SK-N-SH (cell line): ENCODE data around the gene GALNS. TPM values are rescaled to one million over a fixed set of nuclear protein-coding genes. Genes with fewer than 3 reads are reported as not detected.

Experiments
- CTCF ChIA-PET: fragments of 300-600, 350-600 bp; formaldehyde crosslinking; extraction: SDS; loops from one replicate; lab custom pipeline; 2021; lab: Yijun Ruan, JAX
- POLR2A ChIA-PET: fragments of 350-600 bp; sonication (Branson Sonifier 250); formaldehyde crosslinking; extraction: SDS; loops from one replicate; lab custom pipeline; 2020; ENCODE audit warnings: antibody characterized with exemption, inconsistent platforms; lab: Yijun Ruan, JAX
- DNase-seq: peaks from one replicate; pipeline ENCODE4 v3.0.0; 2012
- H2AFZ ChIP-seq: fragments of 200-600 bp; sonication (generic); 2 replicates; pipeline ENCODE4 v1.8.1; 2016; ENCODE audit warnings: antibody characterized with exemption, mild to moderate bottlenecking, low read depth
- H3F3A ChIP-seq: fragments of 200-600 bp; sonication (generic); replicated peaks from 2 replicates; pipeline ENCODE3; 2016; ENCODE audit warnings: antibody characterized with exemption, mild to moderate bottlenecking; ENCODE audit not compliant: insufficient read depth
- H3K27ac ChIP-seq, 2 experiments: fragments of 200-500 bp in 1 of 2; fragments of 200-600 bp in 1 of 2; sonication (Bioruptor generic) in 1 of 2; sonication (generic), shearing (Covaris generic) in 1 of 2; 2 replicates each; pipeline versions ENCODE4 v1.5.1 to v1.6.1; 2014 to 2016; ENCODE audit warnings: low read depth in 2 of 2, inconsistent platforms in 1 of 2, low read length in 1 of 2, mild to moderate bottlenecking in 1 of 2, mixed read lengths in 1 of 2
- H3K27me3 ChIP-seq: fragments of 200-600 bp; sonication (generic), shearing (Covaris generic); 2 replicates; pipeline ENCODE4 v1.6.1; 2016; ENCODE audit warnings: mixed run types; ENCODE audit not compliant: insufficient read depth
- H3K36me3 ChIP-seq, 2 experiments: fragments of 200-500 bp in 1 of 2; fragments of 200-600 bp in 1 of 2; sonication (Bioruptor generic) in 1 of 2; sonication (generic) in 1 of 2; replicated peaks in 1 of 2; 2 replicates each; pipeline versions ENCODE3 to v1.5.1; 2014 to 2016; ENCODE audit warnings: low read length in 1 of 2, mild to moderate bottlenecking in 1 of 2; ENCODE audit not compliant: insufficient read depth in 2 of 2, control insufficient read depth in 1 of 2
- H3K4me1 ChIP-seq, 2 experiments: fragments of 200-500 bp in 1 of 2; fragments of 200-600 bp in 1 of 2; sonication (Bioruptor generic) in 1 of 2; sonication (generic), shearing (Covaris generic) in 1 of 2; 2 replicates each; pipeline versions ENCODE4 v1.5.1 to v1.6.1; 2014 to 2016; ENCODE audit warnings: low read depth in 1 of 2, low read length in 1 of 2, mixed run types in 1 of 2; ENCODE audit not compliant: insufficient read depth in 2 of 2, control insufficient read depth in 1 of 2
- H3K4me2 ChIP-seq: fragments of 200-600 bp; sonication (generic), shearing (Covaris generic); 2 replicates; pipeline ENCODE4 v1.6.1; 2017; ENCODE audit warnings: mixed run types
- H3K4me3 ChIP-seq, 2 experiments: fragments of 200-500 bp in 1 of 2; fragments of 200-600 bp in 1 of 2; sonication (Bioruptor generic) in 1 of 2; sonication (generic), shearing (Covaris generic) in 1 of 2; 2 replicates each; pipeline versions ENCODE4 v1.5.1 to v1.8.1; 2014 to 2016; ENCODE audit warnings: low read depth in 2 of 2, inconsistent platforms in 1 of 2, low read length in 1 of 2, mild to moderate bottlenecking in 1 of 2, mixed read lengths in 1 of 2, moderate library complexity in 1 of 2
- H3K79me2 ChIP-seq: fragments of 200-600 bp; sonication (generic); 2 replicates; pipeline ENCODE4 v1.8.1; 2017; ENCODE audit warnings: mild to moderate bottlenecking; ENCODE audit not compliant: insufficient read depth
- H3K9ac ChIP-seq: fragments of 200-600 bp; sonication (generic); 2 replicates; pipeline ENCODE4 v1.6.1; 2017; ENCODE audit warnings: mixed run types
- H3K9me2 ChIP-seq: fragments of 200-600 bp; sonication (generic); 2 replicates; pipeline ENCODE4 v1.6.1; 2017; ENCODE audit warnings: mixed run types
- H3K9me3 ChIP-seq: fragments of 200-600 bp; sonication (generic); 2 replicates; pipeline ENCODE4 v1.6.1; 2017; ENCODE audit warnings: mixed run types, mild to moderate bottlenecking, moderate library complexity
- H4K20me1 ChIP-seq: fragments of 200-600 bp; sonication (generic); 2 replicates; pipeline ENCODE4 v1.6.1; 2017; ENCODE audit warnings: mild to moderate bottlenecking, mixed run types; ENCODE audit not compliant: insufficient read depth
- CHD2 ChIP-seq: fragments of 150-350 bp; IDR thresholded peaks from 2 replicates; pipeline ENCODE4 v1.6.1; 2018; ENCODE audit warnings: low read length; ENCODE audit not compliant: partially characterized antibody
- ELF1 ChIP-seq: IDR thresholded peaks from 2 replicates; pipeline ENCODE4 v1.4.0; 2012
- EP300 ChIP-seq, 2 experiments: IDR thresholded peaks; 2 replicates each; pipeline versions ENCODE4 v1.4.0 to v1.6.1; 2012; ENCODE audit warnings: borderline replicate concordance in 1 of 2, low read depth in 1 of 2, low read length in 1 of 2
- FOSL2 ChIP-seq: IDR thresholded peaks from 2 replicates; pipeline ENCODE4 v1.4.0; 2012; ENCODE audit warnings: low read depth, mild to moderate bottlenecking, moderate library complexity, borderline replicate concordance
- MAX ChIP-seq: IDR thresholded peaks from 2 replicates; pipeline ENCODE4 v1.4.0; 2012; ENCODE audit warnings: low read depth
- POLR2AphosphoS5 ChIP-seq: IDR thresholded peaks from 2 replicates; pipeline ENCODE4 v1.6.1; 2012; ENCODE audit warnings: low read depth, low read length
- REST ChIP-seq: IDR thresholded peaks from 2 replicates; pipeline ENCODE4 v1.6.1; 2012; ENCODE audit warnings: mild to moderate bottlenecking, low read depth, low read length, moderate library complexity
- SMC3 ChIP-seq: IDR thresholded peaks from 2 replicates; pipeline ENCODE4 v1.6.1; 2012; ENCODE audit warnings: low read depth, low read length, improper control_type of control experiment
- TAF1 ChIP-seq: IDR thresholded peaks from 2 replicates; pipeline ENCODE4 v1.6.1; 2012; ENCODE audit warnings: low read depth, mild to moderate bottlenecking, low read length, moderate library complexity, borderline replicate concordance
- whole genome bisulfite sequencing: methylation state at CpG from one replicate; pipeline ENCODE4 v1.1.6; 2017; ENCODE audit warnings: low lambda C conversion rate; 5-methylcytosine and 5-hydroxymethylcytosine counted together
- polyA plus RNA-seq, 3 experiments: library from polyadenylated mRNA; depleted of rRNA; stranded (reverse); fragments of >200 nt; gene quantifications; 2 replicates each; pipeline ENCODE4 v1.2.3, GENCODE V29; 2012

The GALNS gene
- polyA plus RNA-seq, 1 of the 3 experiments (the other 2 are of a cell fraction), result 16.5 TPM

GRCh38 chr16:88861359-88861758, 4.6 kb upstream of the GALNS start:
- H2AFZ ChIP-seq, result no peak overlapping the region
- no peak overlapping the region for H3K9ac ChIP-seq
- ChIA-PET POLR2A (no interaction called here), CTCF (no interaction called here)
- no peaks in the 10 kb centered on the region for H3F3A ChIP-seq
- TF ChIP-seq POLR2AphosphoS5 (no peak), REST (no peak), EP300 (IDR thresholded peaks at IDR 0.05; ENCODE audit: borderline replicate concordance in 1 of 2, low read depth in 1 of 2, low read length in 1 of 2) (no peak), TAF1 (no peak), SMC3 (no peak), CHD2 (no peak), ELF1 (no peak), FOSL2 (no peak)
- 0 out of 2 replicates have a peak, but pooled peaks cover 7% of the 10 kb centered on the region for H4K20me1 ChIP-seq
- no peaks in the 10 kb centered on the region for H3K9me2 ChIP-seq
- 90% methylated on average over 12 of the region's 19 CpGs for WGBS
- H3K27me3 ChIP-seq, result no peaks in the 10 kb centered on the region; the same call in 1 of the 2 replicates
- H3K36me3 ChIP-seq, result peaks cover 3 to 32% of the 10 kb centered on the region in 2 experiments
- H3K4me2 ChIP-seq, result no peak overlapping the region
- H3K79me2 ChIP-seq, result peaks cover 9% of the 10 kb centered on the region; the same call in 1 of the 2 replicates
- DNase-seq, result no peak
- peaks cover 5 to 7% of the 10 kb centered on the region in 2 experiments; a peak in 1 of 4 replicates for H3K4me1 ChIP-seq
- no peaks in the 10 kb centered on the region for H3K9me3 ChIP-seq
- no peak overlapping the region for H3K4me3 ChIP-seq
- no peak overlapping the region for H3K27ac ChIP-seq

- Histone ChIP-seq H3K36me3 (peaks cover 3 to 32% of the 10 kb centered on the region in 2 experiments), H3K27me3 (no peaks in the 10 kb centered on the region), H3K27ac (no peak overlapping the region), H3K4me2 (no peak overlapping the region), H3F3A (peaks cover 12% of the 10 kb centered on the region), H3K9me2 (no peaks in the 10 kb centered on the region), H3K4me1 (peaks cover 5 to 15% of the 10 kb centered on the region in 2 experiments; a peak in 1 of 4 replicates), H3K79me2 (peaks cover 17% of the 10 kb centered on the region), H3K4me3 (no peak overlapping the region), H3K9ac (no peak overlapping the region), H4K20me1 (0 out of 2 replicates have a peak, but pooled peaks cover 11% of the 10 kb centered on the region), H3K9me3 (no peaks in the 10 kb centered on the region), H2AFZ (no peak overlapping the region)
- ChIA-PET CTCF (interaction anchor here (1.2 to 3.1 kb wide), 5 partner anchors 9 to 123 kb away, joined by 4 to 42 read pairs (median 17); no protein-coding TSS in a partner anchor), POLR2A (no interaction called here)
- 95% methylated on average over 19 of the region's 20 CpGs for WGBS
- no peak for DNase-seq
- TF ChIP-seq MAX, result no peak
- no peak for TF ChIP-seq POLR2AphosphoS5
These were observed 2.8 kb upstream of the GALNS start for GRCh38 chr16:88859381-88860091.
